ENCODE measurements around the gene CPSF2.

DNA sequence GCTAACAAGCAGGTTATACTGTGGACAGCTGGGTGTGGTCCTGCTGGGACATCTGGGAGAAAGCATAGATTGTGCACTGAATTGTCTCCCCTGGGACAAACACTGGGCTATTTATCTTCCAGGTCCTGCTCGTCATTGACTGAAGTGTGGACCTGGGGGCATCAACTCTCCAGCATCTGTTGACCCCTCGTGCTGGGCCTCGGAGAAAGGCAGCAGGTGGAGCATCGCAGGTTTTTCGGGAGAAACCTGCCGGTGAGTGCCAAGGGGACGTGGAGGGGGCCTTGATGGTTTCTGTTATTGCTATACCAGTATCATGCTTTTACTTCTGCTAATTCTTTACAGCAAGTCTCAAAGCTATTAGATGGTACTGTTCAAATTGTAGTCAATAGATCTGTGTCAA lies 81.3 kb downstream of the CPSF2 start:
- TF ChIP-seq POLR2AphosphoS5 (IDR thresholded peaks at IDR 0.05) (no peak), CTCF (IDR thresholded peaks at IDR 0.05 in 8 of 11, conservative IDR thresholded peaks at IDR 0.05 in 3 of 11) (no peak), POLR2A (IDR thresholded peaks at IDR 0.05) (no peak)
